ENCODE data around the gene PPP1R14B. TPM values are rescaled to one million over a fixed set of nuclear protein-coding genes. Genes with fewer than 3 reads are reported as not detected.

PPP1R14B gene
- polyA plus RNA-seq, 1 experiment: 119 TPM

GRCh38 chr11:64206457-64207255, 40.1 kb downstream of the PPP1R14B start, which contains the start of gene FERMT3:
FERMT3 (plus strand) TSS chr11:64206721; CDS start chr11:64207365, 644 bp downstream.
- TF ChIP-seq CTCF (IDR thresholded peaks at IDR 0.05; ENCODE audit: low read depth, low read length): no peak
- POLR2A ChIA-PET: interaction anchor here (1.0 to 3.4 kb wide), 5 partner anchors 11 to 111 kb away, joined by 3 to 27 read pairs (median 5); partner anchors contain the start of genes NUDT22, PRDX5, STIP1 and TRMT112
- Histone ChIP-seq H3K4me3 (ENCODE audit: low read depth, low read length) (no peak within 1 kb of the TSS), H3K27ac (ENCODE audit: low read depth, low read length) (peak within 1 kb of the TSS; percentile 57), H3K27me3 (ENCODE audit: control insufficient read depth, insufficient read depth, low read length) (no peaks in the 10 kb centered on the region), H3K9me3 (ENCODE audit: control insufficient read depth, insufficient read depth, low read length) (no peaks in the 10 kb centered on the region; the same call in 1 of the 2 replicates)
- CTCF ChIA-PET: interaction anchor here (0.5 to 6.8 kb wide), 8 partner anchors 9 to 206 kb away, joined by 3 to 125 read pairs (median 14); partner anchors contain the start of gene PLCB3
- no peak for DNase-seq (ENCODE audit: low read depth, low spot score)

GRCh38 chr11:64204464-64204989, 42.2 kb downstream of the PPP1R14B start:
- Histone ChIP-seq H3K27me3 (ENCODE audit: control insufficient read depth, insufficient read depth, low read length) (no peaks in the 10 kb centered on the region), H3K9me3 (ENCODE audit: control insufficient read depth, insufficient read depth, low read length) (no peaks in the 10 kb centered on the region; the same call in 1 of the 2 replicates), H3K4me3 (ENCODE audit: low read depth, low read length) (no peak overlapping the region), H3K27ac (ENCODE audit: low read depth, low read length) (no peak overlapping the region)
- ChIA-PET POLR2A (interaction anchor here (0.7 to 2.0 kb wide), 9 partner anchors 8 to 96 kb away, joined by 3 to 17 read pairs (median 4); partner anchors contain the start of genes NUDT22, STIP1 and TRPT1), CTCF (interaction anchor here (0.6 to 6.8 kb wide), 27 partner anchors 8 to 370 kb away, joined by 3 to 125 read pairs (median 4); partner anchors contain the start of genes NUDT22, PLCB3, PRDX5 and TRMT112)
- TF ChIP-seq CTCF (IDR thresholded peaks at IDR 0.05; ENCODE audit: low read depth, low read length): peak; percentile 67
- peak; percentile 95 for DNase-seq (ENCODE audit: low read depth, low spot score)

DNA sequence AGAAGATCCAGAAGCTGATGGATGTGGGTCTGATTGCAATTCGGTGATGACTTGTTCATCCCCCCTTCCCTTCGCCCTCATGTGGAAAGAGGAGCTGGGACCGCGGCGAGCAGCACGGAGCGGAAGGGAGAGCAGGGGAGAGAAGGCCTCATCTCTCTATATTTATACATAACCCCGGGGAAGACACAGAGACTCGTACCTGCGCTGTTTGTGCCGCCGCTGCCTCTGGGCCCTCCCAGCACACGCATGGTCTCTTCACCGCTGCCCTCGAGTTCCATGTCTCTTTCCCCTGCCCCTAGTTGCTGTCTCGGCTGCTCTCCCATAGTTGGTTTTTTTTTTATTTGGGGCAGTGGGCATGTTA, 42.7 kb downstream of the PPP1R14B start:
- Histone ChIP-seq H3K27me3 (ENCODE audit: control insufficient read depth, insufficient read depth, low read length) (no peaks in the 10 kb centered on the region), H3K4me3 (ENCODE audit: low read depth, low read length) (no peak overlapping the region), H3K27ac (ENCODE audit: low read depth, low read length) (peak overlapping the region; percentile 21), H3K9me3 (ENCODE audit: control insufficient read depth, insufficient read depth, low read length) (no peaks in the 10 kb centered on the region; the same call in 1 of the 2 replicates)
- DNase-seq (ENCODE audit: low read depth, low spot score): no peak
- TF ChIP-seq CTCF (IDR thresholded peaks at IDR 0.05; ENCODE audit: low read depth, low read length): no peak
- POLR2A ChIA-PET: interaction anchor here (1.0 to 2.0 kb wide), 8 partner anchors 11 to 97 kb away, joined by 3 to 17 read pairs (median 4); partner anchors contain the start of genes NUDT22, STIP1 and TRPT1
- CTCF ChIA-PET: interaction anchor here (0.6 to 6.8 kb wide), 23 partner anchors 8 to 370 kb away, joined by 3 to 125 read pairs (median 5); partner anchors contain the start of genes NUDT22, PLCB3, PRDX5 and TRMT112

- H3K4me3 ChIP-seq (ENCODE audit: low read depth, low read length): no peak overlapping the region
- no peak for DNase-seq (ENCODE audit: low read depth, low spot score)
- no peaks in the 10 kb centered on the region; the same call in 1 of the 2 replicates for H3K9me3 ChIP-seq (ENCODE audit: control insufficient read depth, insufficient read depth, low read length)
- H3K27me3 ChIP-seq (ENCODE audit: control insufficient read depth, insufficient read depth, low read length): no peaks in the 10 kb centered on the region
- CTCF ChIA-PET: interaction anchor here (0.6 to 6.8 kb wide), 9 partner anchors 11 to 294 kb away, joined by 3 to 125 read pairs (median 21); partner anchors contain the start of gene PLCB3
- H3K27ac ChIP-seq (ENCODE audit: low read depth, low read length): peak overlapping the region; percentile 21
- POLR2A ChIA-PET: interaction anchor here (0.6 to 2.0 kb wide), 4 partner anchors 18 to 1389 kb away, joined by 3 to 17 read pairs (median 6); partner anchors contain the start of gene STIP1
- TF ChIP-seq CTCF (IDR thresholded peaks at IDR 0.05; ENCODE audit: low read depth, low read length): no peak
Observed at GRCh38 chr11:64203421-64204079, 43.2 kb downstream of the PPP1R14B start.

All from AG04450 (cell line).